HTR-8/SVneo (cell line): ENCODE results near the gene GNAQ.

Experiments
- DNase-seq: peaks from one replicate; pipeline ENCODE4 v3.0.0; 2011; ENCODE audit warnings: low spot score, mixed read lengths; ENCODE audit not compliant: insufficient read length
- FAIRE-seq: peaks from 2 replicates; lab custom pipeline; 2011; peaks lifted over from hg19 to GRCh38; lab: Jason Lieb, UNC

GNAQ gene

DNA sequence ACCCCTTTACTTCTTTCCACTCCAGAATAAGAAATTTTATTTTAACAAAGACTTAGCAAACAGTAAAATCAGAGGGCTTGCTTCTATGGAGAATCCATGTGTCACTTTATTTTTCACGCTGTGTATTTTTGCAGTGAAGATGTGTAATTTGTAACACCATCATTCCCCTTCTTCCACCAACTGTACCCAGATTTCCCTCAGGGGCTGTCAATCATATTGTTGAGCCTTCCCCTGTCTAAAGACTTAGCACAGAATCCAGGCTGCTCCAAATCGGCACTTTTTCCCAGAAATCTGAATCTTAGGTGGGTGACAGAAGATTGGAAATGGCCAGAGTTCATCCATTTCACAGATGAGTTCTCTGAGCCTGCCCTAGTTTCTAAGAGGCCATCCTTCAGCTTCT lies 115.9 kb downstream of the GNAQ start:
- FAIRE-seq (no peak), DNase-seq (no peak)

DNA sequence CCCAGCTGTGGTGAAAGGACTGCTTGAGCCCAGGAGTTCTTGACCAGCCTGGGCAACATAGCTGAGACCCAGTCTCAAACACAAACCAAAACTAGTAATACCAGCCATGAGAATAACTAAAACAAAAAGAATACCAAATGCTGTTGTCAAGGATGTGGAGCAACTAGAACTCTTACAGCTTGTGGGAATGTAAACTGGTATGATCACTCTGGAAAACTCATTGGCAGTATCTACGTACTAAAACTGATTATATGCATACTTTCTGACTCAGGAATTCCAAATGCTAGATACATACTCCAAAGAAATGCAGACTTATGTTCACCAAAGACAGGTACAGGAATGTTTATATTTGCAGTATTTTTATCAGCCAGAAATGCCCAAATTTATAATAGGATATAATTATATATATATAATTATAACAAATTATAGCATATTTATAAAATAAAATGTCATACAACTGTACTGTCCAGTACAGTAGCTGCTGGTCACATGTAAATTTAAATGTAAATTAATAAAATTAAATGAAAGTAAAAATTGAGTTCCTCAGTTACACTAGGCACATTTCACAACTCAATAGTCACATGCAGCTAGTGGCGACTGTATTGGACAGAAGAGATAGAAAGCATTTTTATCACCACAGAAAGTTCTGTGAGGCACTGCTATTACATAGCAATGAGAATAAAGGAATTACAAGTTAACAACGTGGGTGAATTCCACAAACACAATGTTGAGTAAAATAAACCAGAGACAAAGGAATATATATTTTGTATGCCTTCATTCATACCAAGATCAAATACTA lies 118.5 kb downstream of the GNAQ start:
- DNase-seq (no peak), FAIRE-seq (no peak)

DNA sequence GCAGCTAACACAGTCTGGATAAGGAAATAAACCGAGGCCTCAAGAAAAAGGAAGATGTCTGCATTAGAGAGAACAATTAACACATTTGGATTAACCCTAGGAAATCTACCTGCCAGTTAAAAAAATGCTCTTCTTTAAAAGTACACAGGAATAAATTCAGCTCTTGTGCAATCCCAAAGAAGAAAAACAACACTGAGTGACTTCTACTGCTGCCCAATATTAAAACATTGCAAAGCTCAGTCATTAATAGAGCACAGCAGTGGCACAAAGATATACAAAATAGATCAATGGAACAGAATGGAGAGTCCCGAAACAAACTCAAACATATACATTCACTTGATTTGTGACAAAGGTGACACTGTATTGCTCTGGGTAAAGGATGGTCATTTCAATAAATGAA lies 119.7 kb downstream of the GNAQ start:
- FAIRE-seq, result no peak

DNA sequence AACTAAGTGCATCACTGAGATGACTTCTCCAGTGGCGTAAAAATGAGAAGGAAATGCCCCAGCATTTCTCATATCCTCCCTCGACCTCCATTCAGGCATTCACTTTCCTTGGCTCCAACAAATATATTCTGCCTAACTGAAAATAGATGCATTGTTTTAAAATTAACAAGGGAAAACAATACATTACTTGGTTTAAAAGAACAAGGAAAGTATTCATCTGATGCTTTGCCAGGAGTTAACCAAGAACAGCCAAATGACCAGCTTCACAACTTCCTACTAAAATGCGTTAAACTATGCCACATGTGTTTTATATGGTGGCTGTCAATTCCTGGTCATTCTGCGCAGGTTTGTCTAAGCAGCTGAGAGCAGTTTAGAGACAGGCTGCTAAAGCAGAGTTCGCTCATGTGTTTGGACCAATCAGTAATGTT lies 121.4 kb downstream of the GNAQ start:
- FAIRE-seq, result no peak
- no peak for DNase-seq

More for the DNA sequence above, 119.7 kb downstream of the GNAQ start:
- no peak for DNase-seq

DNA sequence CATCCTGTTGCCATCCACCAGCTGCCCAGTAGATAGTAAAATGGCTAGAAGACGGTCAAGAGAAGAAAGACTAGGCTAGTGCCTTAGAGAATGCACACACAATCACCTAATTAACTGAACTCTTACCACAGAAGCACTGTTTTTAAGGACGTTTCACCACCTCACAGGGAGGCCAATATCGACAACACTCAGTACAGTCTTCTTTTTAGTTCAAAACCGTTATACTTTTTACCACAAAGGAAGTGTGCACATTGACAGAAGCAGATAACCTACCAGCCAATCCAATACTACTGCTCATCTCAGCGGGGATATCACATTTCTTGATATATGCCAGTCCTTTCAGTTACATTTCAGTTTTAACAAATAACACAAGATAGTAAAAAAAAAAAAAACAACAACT lies 122.3 kb downstream of the GNAQ start:
- DNase-seq, result no peak
- no peak for FAIRE-seq

DNA sequence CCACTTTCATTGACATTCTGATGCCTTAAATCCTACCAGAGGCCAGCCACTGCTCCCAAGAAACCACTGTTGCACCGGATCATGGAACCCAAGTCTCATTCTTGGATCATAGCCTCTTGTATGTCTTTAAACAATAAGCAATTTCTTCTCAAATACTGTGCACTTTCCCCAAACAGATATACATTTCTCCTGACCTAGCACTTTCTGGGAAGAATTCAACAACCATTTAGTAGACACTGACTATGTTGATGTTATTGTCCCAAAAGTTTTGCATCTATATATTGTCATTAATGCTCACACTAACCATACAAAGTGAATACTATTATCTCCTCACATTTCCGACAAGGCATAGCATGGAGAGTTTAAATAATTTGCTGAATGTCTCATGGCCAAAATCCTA lies 123.3 kb downstream of the GNAQ start:
- FAIRE-seq (no peak), DNase-seq (no peak)

DNA sequence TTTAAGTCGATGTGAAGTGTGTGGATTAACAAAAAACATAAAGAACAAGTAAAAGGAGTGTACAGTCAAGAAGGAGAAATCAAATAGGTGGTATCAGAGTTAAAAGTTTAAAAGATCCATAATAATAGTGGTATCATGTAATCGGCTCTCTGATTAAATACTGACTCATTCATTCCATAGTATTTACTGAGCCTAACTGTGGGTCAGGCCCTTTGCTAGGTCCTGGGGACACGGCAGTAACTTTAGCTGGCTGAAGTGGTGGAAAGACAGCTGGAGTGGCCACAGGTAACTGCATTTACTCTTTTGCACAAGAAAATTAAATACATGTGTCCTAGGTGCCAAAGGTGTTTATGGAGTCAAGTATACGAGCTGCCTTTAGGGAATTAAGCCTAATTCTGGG lies 124.0 kb downstream of the GNAQ start:
- FAIRE-seq (no peak), DNase-seq (no peak)

DNA sequence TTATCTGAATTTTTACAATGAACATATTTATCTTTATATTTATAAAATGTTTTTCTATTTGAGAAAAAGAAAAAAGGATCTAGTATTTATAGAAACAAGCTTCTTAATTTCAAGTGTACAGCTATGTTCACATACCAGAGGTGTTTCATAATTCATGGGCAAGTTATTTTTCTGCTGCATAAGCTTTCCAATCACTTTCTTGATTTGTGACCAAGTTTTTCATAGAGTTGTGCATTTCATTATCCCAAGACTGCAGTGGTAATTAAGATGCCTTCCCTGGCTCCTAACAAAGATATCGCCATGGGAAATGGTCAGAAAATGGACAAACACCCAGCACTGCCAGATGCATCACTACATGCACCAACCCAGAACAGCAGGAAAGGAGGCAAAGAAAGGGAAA lies 124.6 kb downstream of the GNAQ start:
- FAIRE-seq (no peak), DNase-seq (no peak)

DNA sequence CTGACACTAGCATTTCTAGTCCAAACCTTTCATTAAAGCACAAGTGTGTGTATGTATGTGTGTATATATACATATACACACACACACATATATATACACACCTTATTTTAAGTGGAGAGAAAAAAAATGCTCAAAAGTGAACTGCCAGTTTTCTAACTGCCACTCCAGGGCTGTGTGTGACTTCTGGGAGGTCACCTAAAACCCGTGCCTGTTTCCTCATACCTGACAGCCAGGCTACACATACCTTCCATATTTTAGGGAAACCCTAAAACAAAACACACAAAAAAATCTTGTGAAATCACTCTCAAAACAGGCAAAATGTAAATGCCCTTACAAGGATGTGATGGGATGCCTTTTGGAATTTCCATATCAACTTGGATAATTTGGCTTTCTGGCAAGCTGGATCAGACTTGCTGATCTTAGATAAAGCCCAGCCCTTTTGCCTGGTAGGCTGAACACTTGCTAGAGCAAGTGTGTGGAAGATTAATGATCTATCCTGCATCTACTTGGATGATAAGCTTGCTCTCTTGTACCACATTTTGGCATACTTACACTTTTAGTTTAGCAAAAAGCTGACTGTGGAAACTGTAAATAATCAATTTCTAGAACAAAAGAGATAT lies 127.8 kb downstream of the GNAQ start:
- no peak for DNase-seq
- FAIRE-seq, result no peak

DNA sequence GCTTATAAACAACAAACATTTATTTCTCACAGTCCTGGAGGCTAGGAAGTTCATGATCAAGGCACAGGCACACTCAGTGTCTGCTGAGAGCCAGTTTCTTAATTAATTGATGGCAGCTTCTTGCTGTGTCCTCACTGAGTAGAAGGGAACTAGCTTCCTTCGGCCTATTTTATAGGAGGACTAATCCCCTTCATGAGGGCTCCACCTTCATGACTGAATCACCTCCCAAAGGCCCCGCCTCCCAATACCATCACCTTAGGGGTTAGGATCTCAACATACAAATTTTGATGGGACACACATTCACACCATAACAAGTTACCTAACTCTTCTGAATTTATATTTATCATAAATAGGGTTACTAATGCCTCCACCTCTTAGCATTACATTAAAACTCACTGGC lies 129.8 kb downstream of the GNAQ start:
- FAIRE-seq (no peak), DNase-seq (no peak)

DNA sequence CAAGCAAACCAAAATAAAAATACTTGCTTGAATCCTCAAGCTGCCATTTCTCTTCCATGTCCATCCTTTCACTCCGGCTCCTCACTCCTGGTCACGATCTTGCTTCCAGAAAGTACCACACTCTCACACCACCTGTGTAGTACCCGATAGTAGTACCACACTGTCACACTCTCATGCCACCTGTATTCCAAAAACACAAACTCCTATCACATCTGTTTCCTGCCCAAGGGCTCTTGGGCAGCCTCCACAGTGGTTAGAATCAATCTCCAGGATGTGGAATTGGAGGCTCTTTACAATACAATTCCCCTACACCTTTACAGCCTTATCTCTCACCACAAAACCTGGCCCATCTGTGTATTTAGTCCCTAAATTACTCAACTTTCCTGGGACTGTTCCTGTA lies 130.6 kb downstream of the GNAQ start:
- DNase-seq (no peak), FAIRE-seq (no peak)

DNA sequence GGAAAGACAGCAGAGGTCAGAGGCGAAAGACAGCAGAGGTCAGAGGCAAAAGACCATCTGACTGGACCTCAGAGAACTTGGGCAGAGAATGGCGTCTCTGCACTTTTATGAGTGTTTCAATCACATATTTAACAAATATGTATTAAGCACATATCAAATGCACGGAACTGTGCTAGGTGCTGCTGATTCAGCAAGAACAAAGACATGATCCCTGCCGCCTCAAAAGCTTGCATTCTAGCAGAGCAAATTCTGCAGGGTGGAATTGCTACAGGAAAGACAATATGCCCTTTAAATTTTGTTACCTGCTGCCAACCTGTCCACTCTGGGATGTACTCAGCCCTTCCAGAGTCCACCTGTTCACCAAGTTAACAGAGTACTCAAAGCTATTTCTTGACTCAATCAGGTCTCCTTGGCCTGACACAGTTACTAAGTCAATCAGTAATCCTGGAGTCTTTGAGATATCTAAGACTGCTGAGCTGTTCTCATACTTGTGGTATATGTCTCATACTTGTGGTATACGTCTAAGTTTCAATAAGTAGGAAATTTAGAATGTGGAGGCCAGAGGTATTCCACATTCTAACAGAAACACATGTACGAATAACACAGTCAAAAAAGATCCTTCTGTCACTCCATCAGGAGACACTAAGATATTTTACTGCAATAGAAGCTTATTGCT lies 131.8 kb downstream of the GNAQ start:
- FAIRE-seq (no peak), DNase-seq (peak; percentile 11)

DNA sequence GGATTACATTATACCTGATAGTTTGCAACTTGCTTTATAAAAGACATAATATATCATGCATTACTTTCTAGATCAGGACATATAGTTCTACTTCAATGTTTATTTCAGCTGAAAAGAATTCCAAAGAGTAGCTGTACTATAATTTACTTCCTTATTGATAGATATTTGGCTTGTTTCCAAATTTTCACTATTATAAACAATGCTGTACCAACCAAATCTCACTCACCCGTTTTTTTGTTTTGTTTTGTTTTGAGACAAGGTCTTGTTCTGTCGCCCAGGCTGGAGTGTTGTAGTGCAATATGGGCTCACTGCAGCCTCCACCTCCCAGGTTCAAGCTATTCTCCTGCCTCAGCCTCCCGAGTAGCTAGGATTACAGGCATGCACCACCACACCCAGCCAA lies 132.7 kb downstream of the GNAQ start:
- DNase-seq (no peak), FAIRE-seq (no peak)

DNA sequence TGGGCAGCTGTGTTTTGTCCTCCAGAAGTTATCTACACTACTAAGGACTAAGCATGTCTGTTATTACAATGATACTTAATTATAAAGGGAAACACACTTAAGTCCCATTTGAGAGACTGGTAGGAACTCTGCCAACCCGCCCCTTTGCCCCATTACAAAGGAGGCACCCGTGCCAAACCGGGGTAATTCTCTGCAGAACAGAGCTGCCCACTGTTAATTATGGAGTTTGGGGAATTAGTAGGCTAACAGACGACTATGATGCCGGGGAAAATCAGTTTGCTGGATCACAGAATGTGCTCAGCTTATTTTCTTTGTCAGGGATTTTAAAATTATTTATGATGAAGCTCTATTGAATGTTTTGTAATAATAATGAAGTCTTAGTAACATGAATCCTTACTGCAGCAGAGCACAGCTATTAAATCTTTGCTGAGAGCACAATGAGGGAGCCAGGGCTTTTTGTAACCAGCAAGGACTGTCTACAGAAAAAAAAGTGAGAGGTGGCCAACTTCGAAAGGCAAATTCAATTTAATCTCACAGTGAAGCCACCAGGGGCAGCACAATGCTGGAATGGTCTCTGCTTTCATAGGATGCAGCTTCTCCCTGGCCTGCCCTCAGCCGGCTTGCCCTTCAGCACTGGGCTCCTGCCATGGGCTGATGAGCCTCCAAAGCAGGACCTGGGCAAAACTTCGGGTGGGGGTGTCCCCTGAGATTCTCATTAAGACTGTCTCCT lies 134.5 kb downstream of the GNAQ start:
- FAIRE-seq (no peak), DNase-seq (no peak)

DNA sequence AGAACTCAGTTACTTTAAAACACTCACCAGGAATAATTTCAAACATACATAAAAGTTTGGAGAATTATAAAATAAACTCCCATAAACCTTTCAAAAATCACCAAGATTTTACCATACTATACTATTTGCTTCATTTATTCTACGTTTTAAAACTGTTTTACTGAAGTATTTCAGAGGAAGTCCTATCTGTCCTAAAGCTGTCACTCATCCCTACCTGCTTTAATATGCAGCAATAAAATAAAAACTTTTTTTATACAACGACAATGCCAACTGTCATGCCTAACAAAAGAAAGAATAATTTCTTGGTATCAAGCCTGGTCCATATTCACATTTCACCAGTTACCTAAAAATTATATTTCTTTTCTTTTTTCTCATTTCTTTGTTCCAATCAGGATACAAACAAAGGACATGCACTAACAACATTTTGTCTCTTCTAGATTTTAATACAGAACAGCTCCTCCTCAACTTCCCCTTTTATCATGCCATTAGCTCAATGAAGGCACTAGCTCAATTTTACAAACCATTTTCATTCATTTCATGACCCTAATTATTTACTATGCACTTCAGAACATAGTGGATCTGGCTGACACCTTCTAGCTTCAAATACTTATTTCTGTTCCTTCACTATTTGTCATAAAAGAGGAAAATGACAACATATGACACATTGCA lies 135.2 kb downstream of the GNAQ start:
- FAIRE-seq (no peak), DNase-seq (no peak)

DNA sequence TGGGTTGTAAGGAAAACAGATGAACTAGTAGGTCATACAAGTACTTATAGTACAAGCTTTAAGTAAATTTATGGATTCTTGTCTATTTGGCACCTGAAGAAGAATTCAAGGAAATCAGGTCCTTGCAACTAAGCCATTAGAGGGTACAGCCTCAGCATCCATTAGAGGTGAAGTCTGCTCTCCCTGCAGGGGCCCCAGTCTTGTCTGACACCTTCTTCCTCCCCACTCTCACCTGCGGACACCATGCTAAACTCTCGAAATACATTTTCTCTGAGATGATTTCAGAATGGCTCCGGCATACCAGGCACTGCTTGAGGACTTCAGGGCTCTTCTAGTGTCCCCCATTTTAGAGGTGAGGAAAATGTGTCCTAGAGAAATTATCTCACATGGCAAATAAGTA lies 137.9 kb downstream of the GNAQ start:
- DNase-seq (no peak), FAIRE-seq (no peak)

DNA sequence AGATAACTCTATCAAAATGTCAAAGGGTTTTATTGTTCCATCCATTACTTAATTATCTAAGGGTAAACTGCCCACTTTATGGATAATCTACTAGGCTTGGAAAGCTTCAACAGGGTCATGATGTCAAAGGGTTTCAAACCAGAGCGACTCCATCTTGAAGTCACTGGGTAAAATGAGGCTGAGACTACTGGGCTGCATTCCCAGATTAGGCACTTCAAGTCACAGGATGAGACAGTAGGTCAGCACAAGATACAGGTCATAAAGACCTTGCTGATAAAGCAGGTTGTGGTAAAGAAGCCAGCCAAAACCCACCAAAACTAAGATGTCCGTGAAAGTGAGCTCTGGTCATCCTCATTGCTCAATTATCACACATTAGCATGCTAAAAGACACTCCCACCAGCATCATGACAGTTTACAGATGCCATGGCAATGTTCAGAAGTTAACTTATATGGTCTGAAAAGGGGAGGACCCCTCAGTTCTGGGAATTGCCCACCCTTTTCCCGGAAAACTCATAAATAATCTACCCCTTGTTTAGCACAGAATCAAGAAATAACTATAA lies 138.6 kb downstream of the GNAQ start:
- FAIRE-seq (no peak), DNase-seq (no peak)

DNA sequence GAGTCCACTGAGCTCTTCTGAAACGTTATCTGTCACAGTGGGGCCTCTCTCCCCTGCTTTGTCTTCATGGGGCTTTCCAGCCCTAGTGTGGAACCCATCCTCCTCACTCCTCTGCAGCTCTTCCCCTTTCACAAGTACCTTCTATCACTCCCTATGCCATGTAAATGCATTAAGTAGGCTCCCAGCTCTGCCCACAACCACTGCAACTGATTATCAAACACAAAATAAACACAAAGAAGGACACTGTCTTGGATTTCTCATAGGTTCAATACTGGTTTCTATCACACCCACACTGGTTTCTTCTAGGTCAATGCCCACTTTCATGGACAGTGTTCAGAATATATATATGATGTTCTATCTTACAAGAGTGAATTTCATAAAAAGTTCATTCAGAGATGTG lies 139.4 kb downstream of the GNAQ start:
- FAIRE-seq (no peak), DNase-seq (no peak)

DNA sequence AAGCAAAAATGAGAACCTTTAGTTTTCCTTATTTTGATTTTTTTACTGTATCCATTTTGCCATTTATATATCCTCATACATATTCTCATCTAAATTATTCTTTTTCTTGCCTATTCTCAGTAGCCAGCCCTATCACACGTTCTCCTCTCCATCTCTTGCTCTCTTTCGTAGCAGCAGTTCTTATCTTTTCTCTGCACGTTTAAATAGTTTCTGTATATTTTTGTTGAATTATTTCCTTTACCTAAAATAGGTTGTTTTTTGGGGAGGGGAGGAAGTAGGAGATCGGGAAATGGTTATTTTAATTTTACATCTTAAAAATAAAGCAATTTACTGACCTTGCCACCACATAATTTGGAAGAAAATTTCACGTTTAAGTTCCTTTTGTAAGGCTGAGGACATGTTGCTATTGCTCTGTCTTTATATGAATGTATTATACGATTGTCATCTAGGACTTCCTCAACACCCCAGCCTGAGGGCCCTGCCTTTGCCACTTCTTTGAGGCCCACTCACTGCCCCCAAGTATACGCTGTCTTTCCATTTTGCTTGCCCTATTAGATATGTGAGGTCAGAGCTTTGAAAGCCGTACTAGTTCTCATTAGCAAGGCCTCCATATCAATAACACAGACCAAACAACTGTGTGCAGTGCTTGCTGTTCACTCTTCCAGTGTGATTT lies 140.3 kb downstream of the GNAQ start:
- DNase-seq, result no peak
- no peak for FAIRE-seq
